ENCODE measurements around the gene PIGR. TPM values are rescaled to one million over a fixed set of nuclear protein-coding genes. Genes with fewer than 3 reads are reported as not detected.

Gene PIGR
- total and polyA plus RNA-seq, 9 of the 15 experiments (the other 6 are each of a cell fraction or from before 2014, with no cell fraction given), result 0.01 to 1.5 (median 0.03) TPM; not detected in 4

GRCh38 chr1:206907304-206907991 is 38.8 kb downstream of the PIGR start (continued):
- TF ChIP-seq, protein P1, sequence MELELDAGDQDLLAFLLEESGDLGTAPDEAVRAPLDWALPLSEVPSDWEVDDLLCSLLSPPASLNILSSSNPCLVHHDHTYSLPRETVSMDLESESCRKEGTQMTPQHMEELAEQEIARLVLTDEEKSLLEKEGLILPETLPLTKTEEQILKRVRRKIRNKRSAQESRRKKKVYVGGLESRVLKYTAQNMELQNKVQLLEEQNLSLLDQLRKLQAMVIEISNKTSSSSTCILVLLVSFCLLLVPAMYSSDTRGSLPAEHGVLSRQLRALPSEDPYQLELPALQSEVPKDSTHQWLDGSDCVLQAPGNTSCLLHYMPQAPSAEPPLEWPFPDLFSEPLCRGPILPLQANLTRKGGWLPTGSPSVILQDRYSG (tag; conservative IDR thresholded peaks at IDR 0.05; ENCODE audit: low read depth), result no peak
- TF ChIP-seq CREBBP (IDR thresholded peaks at IDR 0.05; ENCODE audit: low read depth, low read length) (no peak), ZBTB5 (IDR thresholded peaks at IDR 0.05) (no peak), ESRRB (CRISPR knock-in tag; IDR thresholded peaks at IDR 0.05; ENCODE audit: borderline replicate concordance) (no peak), ZKSCAN8 (CRISPR knock-in tag; IDR thresholded peaks at IDR 0.05) (no peak), MAFK (IDR thresholded peaks at IDR 0.05; ENCODE audit: low read length) (no peak), ZNF561 (CRISPR knock-in tag; conservative IDR thresholded peaks at IDR 0.05) (no peak), JUN (IDR thresholded peaks at IDR 0.05; ENCODE audit: borderline replicate concordance, low read depth, low read length) (no peak), JUN (CRISPR knock-in tag; IDR thresholded peaks at IDR 0.05; ENCODE audit: borderline replicate concordance) (no peak), ARNT (IDR thresholded peaks at IDR 0.05) (no peak), GTF2F1 (IDR thresholded peaks at IDR 0.05; ENCODE audit: low read depth, low read length) (no peak), MEF2D (tag; conservative IDR thresholded peaks at IDR 0.05; ENCODE audit: low read depth) (no peak), BRCA1 (IDR thresholded peaks at IDR 0.05) (no peak), BRCA1 (CRISPR knock-in tag; IDR thresholded peaks at IDR 0.05) (no peak), RFX1 (IDR thresholded peaks at IDR 0.05) (no peak), POLR2AphosphoS2 (IDR thresholded peaks at IDR 0.05; ENCODE audit: low read length) (no peak), RBM15 (IDR thresholded peaks at IDR 0.05; ENCODE audit: insufficient read depth, low read length) (no peak), KDM1A (IDR thresholded peaks at IDR 0.05) (no peak), FOS (IDR thresholded peaks at IDR 0.05; ENCODE audit: extremely low read depth, insufficient read length) (no peak), HIVEP1 (CRISPR knock-in tag; IDR thresholded peaks at IDR 0.05) (no peak), ZNF586 (CRISPR knock-in tag; conservative IDR thresholded peaks at IDR 0.05) (no peak), POLR2B (IDR thresholded peaks at IDR 0.05; ENCODE audit: low read depth, partially characterized antibody) (no peak), RFX7 (CRISPR knock-in tag; IDR thresholded peaks at IDR 0.05) (no peak), SRSF9 (IDR thresholded peaks at IDR 0.05; ENCODE audit: borderline replicate concordance, low read depth, low read length) (no peak), ZNF12 (CRISPR knock-in tag; IDR thresholded peaks at IDR 0.05) (no peak), TRIM24 (IDR thresholded peaks at IDR 0.05) (no peak), SNRNP70 (optimal IDR thresholded peaks at IDR 0.05; ENCODE audit: low read depth, low read length) (no peak), HNRNPLL (IDR thresholded peaks at IDR 0.05; ENCODE audit: low read depth, low read length, poor library complexity, severe bottlenecking) (peak; percentile 16)
- TF ChIP-seq, protein P2, sequence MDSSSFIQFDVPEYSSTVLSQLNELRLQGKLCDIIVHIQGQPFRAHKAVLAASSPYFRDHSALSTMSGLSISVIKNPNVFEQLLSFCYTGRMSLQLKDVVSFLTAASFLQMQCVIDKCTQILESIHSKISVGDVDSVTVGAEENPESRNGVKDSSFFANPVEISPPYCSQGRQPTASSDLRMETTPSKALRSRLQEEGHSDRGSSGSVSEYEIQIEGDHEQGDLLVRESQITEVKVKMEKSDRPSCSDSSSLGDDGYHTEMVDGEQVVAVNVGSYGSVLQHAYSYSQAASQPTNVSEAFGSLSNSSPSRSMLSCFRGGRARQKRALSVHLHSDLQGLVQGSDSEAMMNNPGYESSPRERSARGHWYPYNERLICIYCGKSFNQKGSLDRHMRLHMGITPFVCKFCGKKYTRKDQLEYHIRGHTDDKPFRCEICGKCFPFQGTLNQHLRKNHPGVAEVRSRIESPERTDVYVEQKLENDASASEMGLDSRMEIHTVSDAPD (CRISPR knock-in tag; IDR thresholded peaks at IDR 0.05), result no peak
